H1 (cell line): ENCODE results near the gene ANAPC2. TPM values are rescaled to one million over a fixed set of nuclear protein-coding genes. Genes with fewer than 3 reads are reported as not detected.

Source experiments
- HDAC2 ChIP-seq, 2 experiments: fragments of 300-600 bp in 1 of 2; sonication (generic) in 1 of 2; IDR thresholded peaks; 2 replicates each; pipeline ENCODE4 v1.6.1; 2011 to 2012; ENCODE audit warnings: low read depth in 2 of 2, low read length in 2 of 2, mild to moderate bottlenecking in 2 of 2, moderate library complexity in 2 of 2, borderline replicate concordance in 1 of 2, inconsistent platforms in 1 of 2
- SP4 ChIP-seq: IDR thresholded peaks from 2 replicates; pipeline ENCODE4 v1.6.1; 2012; ENCODE audit warnings: low read length, inconsistent platforms
- polyA plus RNA-seq, 7 experiments: library from polyadenylated mRNA; depleted of rRNA in 3 of 7; stranded (reverse) in 5 of 7; unstranded in 2 of 7; fragments of >200 nt in 5 of 7; fragments of 200-250 nt in 2 of 7; gene quantifications; 1 replicate in 5 of 7; 2 replicates in 1 of 7; 4 replicates in 1 of 7; pipeline versions ENCODE4 v1.2.1 to v1.2.3, GENCODE V29; 2011 to 2013; ENCODE audit warnings: missing spikeins in 2 of 7, mixed read lengths in 2 of 7
- total RNA-seq: library from RNA; stranded (reverse); fragmentation: NEBNext Ultra II Directional; extraction: Animal tissue kit (Norgen Biotek cat#: 25700); gene quantifications from 2 replicates; pipeline ENCODE4 v1.2.1, GENCODE V29; 2021
- TF ChIP-seq, protein P1 (sequence below): fragments of 300-600 bp; sonication (generic); IDR thresholded peaks from 2 replicates; pipeline ENCODE4 v1.7.1; 2012; ENCODE audit warnings: low read length, moderate library complexity, mild to moderate bottlenecking, inconsistent platforms; ENCODE audit not compliant: insufficient replicate concordance

The ANAPC2 gene
- total and polyA plus RNA-seq, 2 of the 8 experiments (the other 6 are each of a cell fraction or from before 2014, with no cell fraction given) = 30.2 to 37.7 TPM

GRCh38 chr9:137204731-137205125 is 16.4 kb upstream of the ANAPC2 start (continued):
- TF ChIP-seq, protein P1, sequence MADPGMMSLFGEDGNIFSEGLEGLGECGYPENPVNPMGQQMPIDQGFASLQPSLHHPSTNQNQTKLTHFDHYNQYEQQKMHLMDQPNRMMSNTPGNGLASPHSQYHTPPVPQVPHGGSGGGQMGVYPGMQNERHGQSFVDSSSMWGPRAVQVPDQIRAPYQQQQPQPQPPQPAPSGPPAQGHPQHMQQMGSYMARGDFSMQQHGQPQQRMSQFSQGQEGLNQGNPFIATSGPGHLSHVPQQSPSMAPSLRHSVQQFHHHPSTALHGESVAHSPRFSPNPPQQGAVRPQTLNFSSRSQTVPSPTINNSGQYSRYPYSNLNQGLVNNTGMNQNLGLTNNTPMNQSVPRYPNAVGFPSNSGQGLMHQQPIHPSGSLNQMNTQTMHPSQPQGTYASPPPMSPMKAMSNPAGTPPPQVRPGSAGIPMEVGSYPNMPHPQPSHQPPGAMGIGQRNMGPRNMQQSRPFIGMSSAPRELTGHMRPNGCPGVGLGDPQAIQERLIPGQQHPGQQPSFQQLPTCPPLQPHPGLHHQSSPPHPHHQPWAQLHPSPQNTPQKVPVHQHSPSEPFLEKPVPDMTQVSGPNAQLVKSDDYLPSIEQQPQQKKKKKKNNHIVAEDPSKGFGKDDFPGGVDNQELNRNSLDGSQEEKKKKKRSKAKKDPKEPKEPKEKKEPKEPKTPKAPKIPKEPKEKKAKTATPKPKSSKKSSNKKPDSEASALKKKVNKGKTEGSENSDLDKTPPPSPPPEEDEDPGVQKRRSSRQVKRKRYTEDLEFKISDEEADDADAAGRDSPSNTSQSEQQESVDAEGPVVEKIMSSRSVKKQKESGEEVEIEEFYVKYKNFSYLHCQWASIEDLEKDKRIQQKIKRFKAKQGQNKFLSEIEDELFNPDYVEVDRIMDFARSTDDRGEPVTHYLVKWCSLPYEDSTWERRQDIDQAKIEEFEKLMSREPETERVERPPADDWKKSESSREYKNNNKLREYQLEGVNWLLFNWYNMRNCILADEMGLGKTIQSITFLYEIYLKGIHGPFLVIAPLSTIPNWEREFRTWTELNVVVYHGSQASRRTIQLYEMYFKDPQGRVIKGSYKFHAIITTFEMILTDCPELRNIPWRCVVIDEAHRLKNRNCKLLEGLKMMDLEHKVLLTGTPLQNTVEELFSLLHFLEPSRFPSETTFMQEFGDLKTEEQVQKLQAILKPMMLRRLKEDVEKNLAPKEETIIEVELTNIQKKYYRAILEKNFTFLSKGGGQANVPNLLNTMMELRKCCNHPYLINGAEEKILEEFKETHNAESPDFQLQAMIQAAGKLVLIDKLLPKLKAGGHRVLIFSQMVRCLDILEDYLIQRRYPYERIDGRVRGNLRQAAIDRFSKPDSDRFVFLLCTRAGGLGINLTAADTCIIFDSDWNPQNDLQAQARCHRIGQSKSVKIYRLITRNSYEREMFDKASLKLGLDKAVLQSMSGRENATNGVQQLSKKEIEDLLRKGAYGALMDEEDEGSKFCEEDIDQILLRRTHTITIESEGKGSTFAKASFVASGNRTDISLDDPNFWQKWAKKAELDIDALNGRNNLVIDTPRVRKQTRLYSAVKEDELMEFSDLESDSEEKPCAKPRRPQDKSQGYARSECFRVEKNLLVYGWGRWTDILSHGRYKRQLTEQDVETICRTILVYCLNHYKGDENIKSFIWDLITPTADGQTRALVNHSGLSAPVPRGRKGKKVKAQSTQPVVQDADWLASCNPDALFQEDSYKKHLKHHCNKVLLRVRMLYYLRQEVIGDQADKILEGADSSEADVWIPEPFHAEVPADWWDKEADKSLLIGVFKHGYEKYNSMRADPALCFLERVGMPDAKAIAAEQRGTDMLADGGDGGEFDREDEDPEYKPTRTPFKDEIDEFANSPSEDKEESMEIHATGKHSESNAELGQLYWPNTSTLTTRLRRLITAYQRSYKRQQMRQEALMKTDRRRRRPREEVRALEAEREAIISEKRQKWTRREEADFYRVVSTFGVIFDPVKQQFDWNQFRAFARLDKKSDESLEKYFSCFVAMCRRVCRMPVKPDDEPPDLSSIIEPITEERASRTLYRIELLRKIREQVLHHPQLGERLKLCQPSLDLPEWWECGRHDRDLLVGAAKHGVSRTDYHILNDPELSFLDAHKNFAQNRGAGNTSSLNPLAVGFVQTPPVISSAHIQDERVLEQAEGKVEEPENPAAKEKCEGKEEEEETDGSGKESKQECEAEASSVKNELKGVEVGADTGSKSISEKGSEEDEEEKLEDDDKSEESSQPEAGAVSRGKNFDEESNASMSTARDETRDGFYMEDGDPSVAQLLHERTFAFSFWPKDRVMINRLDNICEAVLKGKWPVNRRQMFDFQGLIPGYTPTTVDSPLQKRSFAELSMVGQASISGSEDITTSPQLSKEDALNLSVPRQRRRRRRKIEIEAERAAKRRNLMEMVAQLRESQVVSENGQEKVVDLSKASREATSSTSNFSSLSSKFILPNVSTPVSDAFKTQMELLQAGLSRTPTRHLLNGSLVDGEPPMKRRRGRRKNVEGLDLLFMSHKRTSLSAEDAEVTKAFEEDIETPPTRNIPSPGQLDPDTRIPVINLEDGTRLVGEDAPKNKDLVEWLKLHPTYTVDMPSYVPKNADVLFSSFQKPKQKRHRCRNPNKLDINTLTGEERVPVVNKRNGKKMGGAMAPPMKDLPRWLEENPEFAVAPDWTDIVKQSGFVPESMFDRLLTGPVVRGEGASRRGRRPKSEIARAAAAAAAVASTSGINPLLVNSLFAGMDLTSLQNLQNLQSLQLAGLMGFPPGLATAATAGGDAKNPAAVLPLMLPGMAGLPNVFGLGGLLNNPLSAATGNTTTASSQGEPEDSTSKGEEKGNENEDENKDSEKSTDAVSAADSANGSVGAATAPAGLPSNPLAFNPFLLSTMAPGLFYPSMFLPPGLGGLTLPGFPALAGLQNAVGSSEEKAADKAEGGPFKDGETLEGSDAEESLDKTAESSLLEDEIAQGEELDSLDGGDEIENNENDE = no peak
- TF ChIP-seq SP4 (no peak), HDAC2 (IDR thresholded peaks at IDR 0.05; ENCODE audit: borderline replicate concordance in 1 of 2, low read depth in 2 of 2, low read length in 2 of 2) (no peak)
